Raji (cell line): ENCODE data around the gene MICAL2.

ENCODE experiments used
- POLR2A ChIP-seq: IDR thresholded peaks from 2 replicates; pipeline ENCODE4 v1.6.1; 2011; ENCODE audit warnings: low read depth, low read length, control low read depth; ENCODE audit not compliant: insufficient read depth

MICAL2 gene

DNA sequence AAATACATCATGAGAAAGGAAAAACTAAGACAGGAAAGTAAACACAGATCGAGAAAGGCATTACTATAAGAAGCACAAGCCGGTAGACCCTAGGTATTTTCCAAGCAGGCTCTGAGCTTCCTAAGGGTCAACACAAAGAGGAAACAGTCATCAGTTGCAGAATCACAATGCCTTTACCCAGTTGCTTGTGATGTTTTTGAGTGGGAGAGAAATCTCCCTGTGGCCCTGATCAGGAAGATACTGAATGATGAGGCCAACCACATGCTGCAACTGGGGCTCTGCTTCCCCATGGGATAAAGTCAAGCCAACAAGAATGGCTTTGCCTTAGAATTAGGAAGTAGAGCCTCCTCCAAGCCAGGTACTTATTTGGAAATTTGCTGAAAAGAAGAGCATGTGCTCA lies 132.6 kb downstream of the MICAL2 start:
- no peak for TF ChIP-seq POLR2A

DNA sequence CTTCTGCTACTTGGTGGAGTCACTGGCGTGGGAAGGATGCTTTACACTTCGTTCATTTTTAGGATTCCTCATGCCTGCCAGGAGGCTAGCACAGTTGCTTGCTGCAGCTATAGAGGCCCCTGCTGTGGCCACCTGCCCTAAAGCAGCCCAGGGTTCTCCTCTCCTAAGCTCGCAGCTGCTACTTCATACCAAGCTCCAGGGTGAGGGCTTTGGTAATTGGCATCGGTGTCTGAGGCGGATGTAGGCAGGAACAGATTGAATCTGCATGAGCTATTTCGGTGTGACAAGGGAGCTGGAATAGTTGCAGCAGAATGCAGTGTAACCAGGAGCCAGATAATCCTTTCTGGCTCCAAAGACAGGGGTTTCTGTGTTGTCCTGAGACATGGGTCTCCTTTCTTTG lies 133.1 kb downstream of the MICAL2 start:
- no peak for TF ChIP-seq POLR2A

DNA sequence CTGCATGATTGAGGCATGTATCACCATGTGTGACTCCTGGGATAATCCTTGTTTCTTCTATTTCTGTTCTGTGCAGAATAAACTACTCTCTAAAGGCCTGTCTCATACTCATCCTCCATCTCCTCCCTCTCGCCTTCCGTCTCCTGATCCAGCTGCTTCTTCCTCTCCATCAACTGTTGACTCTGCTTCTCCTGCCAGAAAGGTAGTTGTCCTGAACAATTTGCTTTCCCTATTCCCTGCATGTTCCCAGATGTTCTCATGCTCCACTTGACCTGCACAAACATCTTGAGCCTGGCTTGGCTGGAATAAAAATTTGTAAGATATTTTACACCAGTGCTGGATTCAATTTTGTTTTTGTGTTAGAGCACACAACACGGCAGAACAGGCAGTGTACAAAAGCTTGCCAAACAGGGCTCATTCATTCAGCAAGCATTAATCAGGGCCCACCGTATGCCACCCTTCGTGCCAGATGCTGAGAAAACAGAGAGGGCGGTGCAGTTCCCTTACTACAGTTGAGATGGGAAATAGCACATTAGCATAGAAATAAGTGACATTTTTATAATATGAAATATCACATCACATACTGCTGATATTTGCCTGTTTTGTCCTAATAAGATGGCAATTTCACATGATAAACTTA lies 133.6 kb downstream of the MICAL2 start:
- no peak for TF ChIP-seq POLR2A

DNA sequence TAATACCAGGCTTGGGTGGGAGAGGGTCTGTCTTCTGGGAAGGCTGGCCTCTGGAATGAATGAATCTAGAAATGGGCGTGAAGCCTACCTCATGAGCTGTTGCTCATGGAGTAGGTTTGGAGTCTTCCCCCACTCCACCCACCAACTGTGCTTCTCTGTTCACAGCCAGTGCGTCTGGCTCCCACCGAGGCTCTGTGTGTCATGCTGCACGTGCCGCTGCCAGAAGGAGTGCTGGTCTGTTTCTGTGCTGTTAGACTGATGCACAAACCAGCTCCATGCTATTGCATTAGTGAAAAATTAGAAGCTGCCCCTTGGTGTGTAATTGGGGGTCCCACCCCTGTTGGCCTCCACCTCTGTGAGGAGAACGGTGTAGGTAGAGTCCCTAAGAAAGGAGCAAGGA lies 134.7 kb downstream of the MICAL2 start:
- no peak for TF ChIP-seq POLR2A

DNA sequence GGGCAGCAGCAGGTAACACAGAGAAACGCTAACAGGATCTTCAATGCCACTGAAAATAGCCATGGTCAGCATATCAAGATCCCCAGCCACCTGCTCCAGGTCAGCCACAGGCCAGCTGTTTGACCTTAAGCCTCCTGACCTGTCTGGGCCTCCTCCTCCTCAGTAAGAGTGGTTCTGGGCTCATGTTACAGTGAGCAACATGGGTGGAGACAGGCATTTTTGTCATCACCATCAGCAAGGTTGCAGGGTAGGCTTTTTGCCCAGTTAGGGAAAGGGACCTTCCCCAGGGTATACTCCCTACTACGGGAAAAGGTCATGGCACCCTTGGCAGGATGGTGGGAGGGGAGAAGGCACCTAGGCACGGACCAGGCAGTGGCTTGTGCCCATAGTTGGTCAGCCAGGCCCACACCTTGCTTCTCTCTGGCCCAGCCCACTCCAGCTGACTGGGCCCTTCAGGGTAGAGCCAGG lies 135.2 kb downstream of the MICAL2 start:
- no peak for TF ChIP-seq POLR2A

DNA sequence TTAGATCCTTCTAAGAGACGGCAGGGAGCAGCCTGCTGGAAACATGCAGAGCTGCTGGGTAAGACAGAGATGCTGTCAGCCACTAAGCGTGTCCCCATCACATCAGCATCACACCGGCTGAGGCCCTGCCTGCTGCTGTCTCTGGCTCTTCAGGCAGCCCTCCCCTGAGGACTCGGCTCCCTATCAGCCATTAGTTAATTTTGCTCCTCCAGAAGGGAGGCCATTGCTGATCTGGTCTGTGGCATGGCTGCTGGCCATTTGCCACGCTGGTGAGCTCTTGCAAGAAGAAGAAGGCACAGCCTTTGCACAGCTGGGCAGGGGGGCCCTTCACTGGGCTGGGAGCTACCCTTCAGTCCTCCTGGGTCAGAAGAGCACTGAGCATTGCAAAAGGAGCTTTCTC lies 135.8 kb downstream of the MICAL2 start:
- no peak for TF ChIP-seq POLR2A

DNA sequence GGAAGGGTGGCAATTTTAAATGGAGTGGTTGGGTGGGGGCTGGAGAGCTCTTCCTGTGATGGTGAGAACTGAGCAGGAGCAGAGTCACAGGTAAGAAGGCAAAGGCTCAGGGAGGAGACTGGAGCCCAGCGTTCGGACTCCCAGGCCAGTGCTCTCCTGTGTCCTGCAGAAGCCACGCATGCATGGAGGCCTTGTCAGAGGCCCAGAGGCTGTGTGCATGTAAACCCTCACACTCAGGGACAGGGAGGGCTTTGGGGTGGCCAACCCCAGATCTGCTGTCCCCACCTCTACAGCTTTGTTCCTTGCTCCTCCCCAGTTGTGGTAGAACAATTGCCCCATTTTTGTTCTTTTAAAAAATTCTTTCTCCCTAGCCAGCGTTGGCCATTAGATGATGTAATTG lies 136.6 kb downstream of the MICAL2 start:
- TF ChIP-seq POLR2A = no peak

DNA sequence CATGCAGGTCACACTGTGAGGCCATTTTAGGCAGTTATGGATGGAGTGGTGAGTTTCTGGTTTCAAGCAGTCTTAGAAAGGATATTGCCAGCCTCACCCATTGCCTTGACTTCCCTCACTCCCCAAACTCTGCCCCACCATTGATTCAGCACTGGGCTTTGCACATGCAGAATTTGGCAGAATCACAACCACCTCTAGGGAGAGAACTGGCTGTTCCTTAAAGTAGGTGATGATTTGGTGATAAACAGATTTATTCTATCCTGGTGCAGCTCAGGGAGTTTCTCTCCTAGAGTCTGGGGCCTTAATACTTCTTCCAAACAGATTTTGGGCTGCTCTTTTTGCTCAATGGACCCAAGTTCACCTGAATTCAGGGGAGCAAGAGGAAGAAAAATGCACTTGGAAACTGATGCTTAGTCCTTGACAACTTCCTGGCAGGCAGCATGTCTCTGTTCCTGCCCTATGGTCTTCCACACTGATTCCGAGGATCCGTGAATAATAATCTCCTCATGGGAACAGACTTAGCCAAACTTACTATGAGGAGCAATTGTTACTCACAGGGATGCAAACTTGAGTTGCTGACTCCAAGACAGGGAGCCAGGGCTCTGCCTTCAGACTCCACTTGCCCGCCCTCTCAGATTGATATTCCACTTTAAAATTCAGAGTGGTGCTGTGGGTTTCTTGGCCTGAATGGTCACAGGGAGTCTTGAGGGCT lies 137.3 kb downstream of the MICAL2 start:
- no peak for TF ChIP-seq POLR2A

DNA sequence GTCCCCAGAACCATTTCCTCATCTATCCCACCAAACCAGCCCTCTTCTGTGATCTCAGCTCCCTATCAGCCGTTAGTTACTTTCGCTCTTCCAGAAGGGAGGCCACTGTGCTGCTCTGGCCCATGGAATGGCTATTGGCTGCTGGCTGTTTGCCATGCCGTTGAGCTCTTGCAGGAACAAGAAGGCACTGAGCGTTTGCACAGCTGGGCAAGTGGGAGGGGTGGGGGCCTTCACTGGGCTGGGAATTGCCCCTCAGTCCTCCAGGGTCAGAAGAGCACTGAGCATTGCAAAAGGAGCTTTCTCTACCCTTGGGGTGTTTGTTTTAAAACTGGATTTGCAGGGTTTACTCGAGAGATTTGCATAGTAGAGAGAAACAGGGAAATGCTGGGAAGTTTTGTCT lies 137.9 kb downstream of the MICAL2 start:
- TF ChIP-seq POLR2A = no peak

DNA sequence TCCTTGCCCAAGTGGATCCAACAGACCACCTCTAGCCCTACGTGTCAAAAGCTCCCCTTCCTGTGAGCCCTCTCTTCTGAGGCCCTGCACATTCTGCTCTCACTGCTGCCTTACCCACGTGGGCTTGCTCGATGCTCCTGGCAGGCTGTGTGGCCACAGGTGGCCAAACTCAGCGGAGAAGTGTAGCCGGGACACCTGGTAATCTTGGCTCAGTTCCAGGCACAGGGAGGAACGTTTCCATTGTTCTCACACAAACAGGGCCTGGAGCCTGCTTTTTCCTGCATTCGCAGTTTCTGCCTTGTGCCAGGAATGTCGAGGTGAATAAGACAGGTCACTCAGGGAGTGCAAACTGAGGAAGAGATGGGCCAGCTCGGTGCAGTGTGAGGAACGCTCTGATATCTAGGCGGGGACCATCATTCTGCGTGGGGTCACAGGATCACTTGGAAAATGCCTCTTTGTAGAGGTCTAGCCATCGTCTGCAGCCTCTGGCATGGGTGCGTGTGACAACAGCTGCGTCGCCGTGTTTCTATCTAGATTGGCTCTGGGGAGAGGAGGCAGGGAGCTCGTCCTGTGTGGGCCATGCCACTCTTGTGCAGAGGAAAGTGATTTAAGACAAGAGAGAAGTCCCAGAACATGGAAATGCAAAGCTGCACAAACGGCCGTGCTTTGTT lies 139.3 kb downstream of the MICAL2 start:
- TF ChIP-seq POLR2A = no peak

DNA sequence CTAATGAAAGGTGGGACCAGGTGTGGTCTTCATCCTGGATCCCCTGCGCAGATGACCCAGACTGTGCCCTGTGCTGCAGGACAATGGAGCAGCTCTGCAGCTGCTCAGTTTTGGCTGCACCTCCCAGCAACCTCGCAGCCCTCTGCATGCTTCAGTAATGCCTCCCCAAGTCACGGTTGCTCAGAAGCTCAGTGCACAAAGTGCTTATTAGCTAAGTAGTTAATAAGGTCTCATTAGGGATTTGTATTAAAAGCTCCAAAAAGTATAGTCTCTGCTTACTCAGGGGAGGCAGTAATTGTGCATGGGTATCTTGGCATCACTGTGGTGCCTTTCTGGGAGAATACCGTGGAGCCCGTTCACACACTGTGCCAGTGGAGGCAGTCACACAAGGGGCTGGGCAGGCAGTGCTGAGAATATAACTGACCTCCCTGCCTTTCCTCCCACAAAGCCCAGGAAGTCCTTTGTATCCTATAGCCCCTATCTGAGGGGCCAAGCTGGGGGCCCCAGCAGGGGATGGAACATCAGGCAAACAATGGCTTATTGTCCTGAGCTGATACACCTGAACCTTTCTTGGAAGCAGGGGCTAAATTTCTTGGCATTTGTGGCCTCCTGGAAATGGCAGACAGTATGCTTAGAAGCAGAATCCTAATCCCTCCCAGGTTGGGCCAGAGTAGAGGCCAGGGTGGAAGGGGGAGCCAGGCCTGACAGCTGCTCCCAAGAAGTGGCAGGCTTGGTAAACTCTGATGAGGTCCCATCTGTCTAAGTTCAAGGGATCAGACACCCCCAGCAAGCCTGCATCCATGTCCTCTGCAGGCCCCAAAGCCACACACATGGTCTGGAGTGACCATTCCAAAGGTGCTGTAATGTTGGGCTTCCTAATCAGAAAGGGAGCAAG lies 141.5 kb downstream of the MICAL2 start:
- TF ChIP-seq POLR2A = no peak

DNA sequence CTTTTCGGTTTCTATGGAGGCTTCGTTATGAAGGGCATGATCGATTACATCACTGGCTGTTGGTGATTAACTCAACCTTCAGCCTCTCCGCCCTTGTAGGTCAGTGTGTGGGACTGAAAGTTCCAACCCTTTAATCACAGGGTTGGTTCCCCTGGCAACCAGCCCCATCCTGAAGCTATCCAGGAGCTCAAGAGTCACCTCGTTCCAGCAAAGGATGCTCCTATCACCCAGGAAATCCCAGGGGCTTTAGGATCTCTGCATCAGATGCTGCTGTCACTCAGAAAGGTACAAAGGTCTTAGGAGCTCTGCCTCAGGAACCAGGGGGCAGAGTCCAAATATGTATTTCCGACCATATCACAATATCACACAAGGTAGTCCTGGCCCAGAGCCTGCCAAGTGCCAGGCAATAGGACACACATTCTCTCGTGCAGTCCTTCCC lies 143.5 kb downstream of the MICAL2 start:
- no peak for TF ChIP-seq POLR2A

DNA sequence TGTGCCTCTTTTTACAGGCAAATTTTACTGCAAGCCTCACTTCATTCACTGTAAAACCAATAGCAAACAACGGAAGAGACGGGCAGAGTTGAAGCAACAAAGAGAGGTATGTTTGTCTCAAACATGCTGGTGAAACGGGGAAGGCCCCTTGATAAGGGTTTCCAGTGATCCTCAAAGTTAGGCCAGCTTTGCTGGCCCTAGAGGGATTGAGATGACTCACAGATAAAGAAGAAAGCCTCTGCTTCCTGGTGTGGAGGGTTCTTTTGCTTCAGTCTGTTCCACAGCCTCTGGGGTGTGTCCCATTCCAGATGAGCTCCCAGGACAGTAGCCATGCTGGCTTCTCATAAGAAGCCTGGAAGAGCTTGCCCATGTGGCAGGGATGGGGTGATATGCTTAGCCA lies 148.1 kb downstream of the MICAL2 start:
- TF ChIP-seq POLR2A = no peak

DNA sequence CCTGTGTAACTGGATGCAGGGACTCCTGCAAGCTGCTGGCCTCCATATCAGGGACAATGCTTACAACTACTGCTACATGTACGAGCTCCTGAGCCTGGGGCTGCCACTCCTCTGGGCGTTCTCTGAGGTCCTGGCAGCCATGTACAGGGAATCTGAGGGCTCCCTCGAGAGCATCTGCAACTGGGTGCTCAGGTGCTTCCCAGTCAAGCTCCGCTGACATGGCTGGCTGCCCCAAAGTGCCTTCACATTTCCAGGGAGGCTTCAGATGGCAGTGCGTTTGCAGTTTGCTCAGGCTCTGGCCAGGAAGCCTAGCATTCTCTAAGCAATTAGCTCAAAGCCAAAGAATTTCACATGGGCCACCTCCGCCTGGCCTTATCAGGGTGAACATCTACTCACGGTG lies 149.6 kb downstream of the MICAL2 start:
- TF ChIP-seq POLR2A = no peak
